ENCODE data around the gene SSR1. TPM values are rescaled to one million over a fixed set of nuclear protein-coding genes. Genes with fewer than 3 reads are reported as not detected.
"Not testable (repeated sequence)": the region's sequence is repeated elsewhere in the genome, so short reads cannot be mapped to it uniquely, and the experiment has no call there.

SSR1 gene
- total and polyA plus RNA-seq, 5 experiments from 2014 or later = 97.5 to 159 (median 136) TPM

DNA sequence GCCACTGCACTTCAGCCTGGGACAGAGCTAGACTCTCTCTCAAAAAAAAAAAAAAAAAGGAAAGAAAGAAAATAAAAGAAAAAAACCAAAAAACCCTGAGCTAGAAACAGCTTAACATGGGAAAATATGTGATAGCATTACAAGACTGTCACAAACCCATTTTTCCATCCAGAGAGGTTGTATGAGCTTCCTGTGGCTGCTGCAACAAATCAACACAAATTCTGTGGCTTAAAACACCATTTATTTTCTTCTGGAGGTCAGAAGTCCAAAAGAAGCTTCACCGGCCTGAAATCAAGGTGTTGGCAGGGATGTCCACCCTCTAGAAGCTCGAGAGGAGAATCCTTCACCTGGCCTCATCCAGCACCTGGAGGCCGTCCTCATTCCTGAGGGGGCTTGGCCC, 21.7 kb upstream of the SSR1 start:
- no peak for ATAC-seq
- H3K27me3 Mint-ChIP-seq = peaks cover 0 to 3% (median 0%) of the 10 kb centered on the region in 5 donors

GRCh38 chr6:7332090-7332745, 19.2 kb upstream of the SSR1 start:
- H3K27me3 Mint-ChIP-seq = peaks cover 0 to 12% (median 7%) of the 10 kb centered on the region in 5 donors
- POLR2A ChIA-PET = no interaction called here
- no peak overlapping the region for H3K4me3 Mint-ChIP-seq
- no peak overlapping the region for H3K27ac Mint-ChIP-seq
- ATAC-seq = no peak
- H3K9me3 Mint-ChIP-seq = no peaks in the 10 kb centered on the region
- no peak for DNase-seq
- no peaks in the 10 kb centered on the region for H3K36me3 Mint-ChIP-seq
- H3K4me1 Mint-ChIP-seq = peaks cover 0 to 4% (median 0%) of the 10 kb centered on the region in 4 donors

More for the DNA sequence above, 21.7 kb upstream of the SSR1 start:
- no peaks in the 10 kb centered on the region for H3K4me1 Mint-ChIP-seq
- no peak overlapping the region for H3K4me3 Mint-ChIP-seq
- no peaks in the 10 kb centered on the region for H3K9me3 Mint-ChIP-seq
- no peak for DNase-seq
- H3K36me3 Mint-ChIP-seq = no peaks in the 10 kb centered on the region
- POLR2A ChIA-PET = no interaction called here
- no peak overlapping the region for H3K27ac Mint-ChIP-seq

GRCh38 chr6:7331452-7331851, 18.5 kb upstream of the SSR1 start:
- Mint-ChIP-seq H3K9me3 (no peaks in the 10 kb centered on the region), H3K36me3 (no peaks in the 10 kb centered on the region), H3K27ac (no peak overlapping the region), H3K4me1 (peaks cover 0 to 4% (median under 1%) of the 10 kb centered on the region in 4 donors), H3K4me3 (no peak overlapping the region), H3K27me3 (peaks cover 0 to 12% (median 7%) of the 10 kb centered on the region in 5 donors)
- ATAC-seq (no peak), DNase-seq (no peak)
- POLR2A ChIA-PET = no interaction called here

GRCh38 chr6:7328243-7328642, 15.2 kb upstream of the SSR1 start:
- Mint-ChIP-seq H3K4me1 (peaks cover 0 to 12% (median 7%) of the 10 kb centered on the region in 4 donors), H3K36me3 (peaks cover 0 to 4% (median 0%) of the 10 kb centered on the region in 3 donors), H3K27me3 (peaks cover 0 to 17% (median 6%) of the 10 kb centered on the region in 5 donors), H3K27ac (no peak overlapping the region), H3K9me3 (peaks cover 0 to 9% (median 0%) of the 10 kb centered on the region in 9 donors), H3K4me3 (no peak overlapping the region)
- POLR2A ChIA-PET = interaction anchor here (0.7 kb wide), 1 partner anchor 167 kb away, joined by 3 read pairs; no protein-coding TSS in a partner anchor
- DNase-seq = no peak
- no peak for ATAC-seq

GRCh38 chr6:7325750-7326149, 12.8 kb upstream of the SSR1 start:
- DNase-seq = no peak
- ATAC-seq = no peak
- POLR2A ChIA-PET = no interaction called here
- H3K27me3 Mint-ChIP-seq = peaks cover 0 to 17% (median 6%) of the 10 kb centered on the region in 5 donors
- H3K4me1 Mint-ChIP-seq = peaks cover 0 to 12% (median 7%) of the 10 kb centered on the region in 4 donors
- H3K9me3 Mint-ChIP-seq = peaks cover 0 to 9% (median 0%) of the 10 kb centered on the region in 9 donors
- H3K27ac Mint-ChIP-seq = no peak overlapping the region
- peaks cover 0 to 4% (median 0%) of the 10 kb centered on the region in 3 donors for H3K36me3 Mint-ChIP-seq
- H3K4me3 Mint-ChIP-seq = no peak overlapping the region

- no peak overlapping the region for H3K4me3 Mint-ChIP-seq
- ATAC-seq = peak in 1 of 2 donors; percentile 28
- peaks cover 0 to 4% (median 0%) of the 10 kb centered on the region in 3 donors for H3K36me3 Mint-ChIP-seq
- POLR2A ChIA-PET = no interaction called here
- peak overlapping the region in 3 of 10 donors; percentile 11 to 16 (median 12) for H3K27ac Mint-ChIP-seq
- peaks cover 0 to 17% (median 6%) of the 10 kb centered on the region in 5 donors for H3K27me3 Mint-ChIP-seq
- H3K4me1 Mint-ChIP-seq = peaks cover 0 to 12% (median 7%) of the 10 kb centered on the region in 4 donors
- H3K9me3 Mint-ChIP-seq = peaks cover 0 to 9% (median 0%) of the 10 kb centered on the region in 9 donors
- no peak for DNase-seq
Measured at GRCh38 chr6:7324520-7324919, 11.5 kb upstream of the SSR1 start.

GRCh38 chr6:7323074-7323473, 10.1 kb upstream of the SSR1 start:
- DNase-seq (no peak), ATAC-seq (no peak)
- POLR2A ChIA-PET = no interaction called here
- Mint-ChIP-seq H3K4me3 (no peak overlapping the region), H3K9me3 (peaks cover 0 to 9% (median 0%) of the 10 kb centered on the region in 9 donors), H3K27me3 (peaks cover 0 to 8% (median 4%) of the 10 kb centered on the region in 5 donors), H3K27ac (no peak overlapping the region), H3K36me3 (peaks cover 0 to 4% (median 0%) of the 10 kb centered on the region in 3 donors), H3K4me1 (peaks cover 0 to 12% (median 5%) of the 10 kb centered on the region in 4 donors)

DNA sequence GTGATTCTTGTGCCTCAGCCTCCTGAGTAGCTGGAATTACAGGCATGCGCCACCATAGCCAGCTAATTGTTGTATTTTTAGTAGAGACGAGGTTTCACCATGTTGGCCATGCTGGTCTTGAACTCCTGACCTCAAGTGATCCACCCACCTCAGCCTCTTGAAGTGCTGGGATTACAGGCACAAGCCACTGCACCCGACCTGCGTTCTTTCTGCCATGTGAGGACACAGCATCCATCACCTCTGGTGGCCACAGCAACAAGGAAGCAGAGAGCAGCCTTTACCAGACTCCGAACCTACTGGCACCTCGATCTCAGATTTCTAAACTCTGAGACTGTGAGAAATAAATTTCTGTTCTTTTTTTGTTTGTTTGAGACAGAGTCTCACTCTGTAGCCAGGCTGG, 8.9 kb upstream of the SSR1 start:
- H3K27ac Mint-ChIP-seq, H3K36me3 Mint-ChIP-seq, H3K4me3 Mint-ChIP-seq, ATAC-seq, H3K27me3 Mint-ChIP-seq, H3K9me3 Mint-ChIP-seq, POLR2A ChIA-PET, DNase-seq: not testable (repeated sequence)
- H3K4me1 Mint-ChIP-seq = peaks cover 0 to 12% (median 5%) of the 10 kb centered on the region in 4 donors

DNA sequence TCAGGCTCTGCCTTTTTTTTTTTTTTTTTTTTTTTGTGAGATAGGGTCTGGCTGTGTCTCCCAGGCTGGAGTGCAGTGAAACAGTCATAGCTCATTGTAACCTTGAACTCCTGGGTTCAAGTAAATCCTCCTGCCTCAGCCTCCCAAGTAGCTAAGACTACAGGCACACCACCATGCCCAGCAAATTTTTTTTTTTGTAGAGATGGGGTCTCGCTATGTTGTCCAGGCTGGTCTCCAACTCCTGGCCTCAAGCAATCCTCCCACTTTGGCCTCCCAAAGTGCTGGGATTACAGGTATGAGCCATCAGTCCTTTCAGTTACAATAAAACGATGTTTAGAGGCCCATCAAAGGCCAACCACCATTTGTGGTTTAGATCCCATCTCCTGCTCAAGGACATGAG, 6.4 kb upstream of the SSR1 start:
- POLR2A ChIA-PET, H3K4me1 Mint-ChIP-seq, H3K9me3 Mint-ChIP-seq, DNase-seq, H3K36me3 Mint-ChIP-seq, H3K27ac Mint-ChIP-seq, H3K4me3 Mint-ChIP-seq, ATAC-seq, H3K27me3 Mint-ChIP-seq: not testable (repeated sequence)

DNA sequence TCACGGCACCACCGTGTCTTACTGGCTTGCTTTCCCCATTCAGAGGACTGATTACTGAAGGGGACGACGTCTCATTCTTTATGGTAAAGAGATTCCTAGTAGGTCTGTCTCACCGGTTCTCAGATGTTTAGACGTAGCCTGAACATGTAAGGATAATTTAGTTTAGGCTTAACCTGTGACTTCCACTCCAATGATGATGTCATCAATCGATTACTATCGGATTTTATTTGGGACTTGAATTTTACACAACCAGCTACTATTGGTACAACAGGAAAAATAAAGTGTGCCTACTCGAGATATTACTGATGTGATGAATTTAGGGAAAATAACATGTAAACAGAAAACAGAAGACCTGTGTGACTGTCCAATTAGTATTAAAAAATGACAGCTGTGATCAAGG, 4.5 kb upstream of the SSR1 start:
- Mint-ChIP-seq H3K27me3 (no peaks in the 10 kb centered on the region), H3K4me3 (no peak overlapping the region), H3K27ac (no peak overlapping the region), H3K4me1 (peaks cover 3 to 18% (median 10%) of the 10 kb centered on the region in 4 donors), H3K9me3 (no peaks in the 10 kb centered on the region), H3K36me3 (no peaks in the 10 kb centered on the region)
- ATAC-seq (no peak), DNase-seq (no peak)
- POLR2A ChIA-PET = no interaction called here

GRCh38 chr6:7316658-7317533, 3.9 kb upstream of the SSR1 start:
- peak overlapping the region in 1 of 10 donors; percentile 1 for H3K4me3 Mint-ChIP-seq

GRCh38 chr6:7315948-7316365, 3.0 kb upstream of the SSR1 start:
- DNase-seq = no peak
- H3K27ac Mint-ChIP-seq = no peak overlapping the region
- H3K36me3 Mint-ChIP-seq = no peaks in the 10 kb centered on the region
- H3K27me3 Mint-ChIP-seq = no peaks in the 10 kb centered on the region
- no peak for ATAC-seq
- H3K4me1 Mint-ChIP-seq = peaks cover 10 to 32% (median 22%) of the 10 kb centered on the region in 4 donors
- POLR2A ChIA-PET = no interaction called here
- H3K9me3 Mint-ChIP-seq = no peaks in the 10 kb centered on the region
- peak overlapping the region in 1 of 10 donors; percentile 20 for H3K4me3 Mint-ChIP-seq

More at GRCh38 chr6:7316658-7317533, 3.9 kb upstream of the SSR1 start:
- POLR2A ChIA-PET = no interaction called here
- Mint-ChIP-seq H3K9me3 (no peaks in the 10 kb centered on the region), H3K27me3 (no peaks in the 10 kb centered on the region), H3K27ac (no peak overlapping the region), H3K4me1 (peaks cover 7 to 23% (median 15%) of the 10 kb centered on the region in 4 donors), H3K36me3 (no peaks in the 10 kb centered on the region)
- ATAC-seq (no peak), DNase-seq (no peak)

Data from naive thymus-derived CD8-positive, alpha-beta T cell (primary cell).